Measurements from ENCODE around the gene UMPS. TPM values are rescaled to one million over a fixed set of nuclear protein-coding genes. Genes with fewer than 3 reads are reported as not detected.

UMPS gene
- total and polyA plus RNA-seq, 9 of the 15 experiments (the other 6 are each of a cell fraction or from before 2014, with no cell fraction given) = 28.9 to 91.0 (median 45.9) TPM

- no peak overlapping the region for H3K27ac ChIP-seq (ENCODE audit: extremely low read depth, low read depth, low read length)
- H3K9ac ChIP-seq (ENCODE audit: insufficient read depth in 1 of 2, low read depth in 2 of 2, low read length in 2 of 2) = no peak overlapping the region
- no peak for TF ChIP-seq HDAC1 (IDR thresholded peaks at IDR 0.05)
- no peak for TF ChIP-seq ZNF717 (CRISPR knock-in tag; IDR thresholded peaks at IDR 0.05)
- no peak for TF ChIP-seq NFRKB (IDR thresholded peaks at IDR 0.05; ENCODE audit: low read depth)
- TF ChIP-seq SMARCA5 (IDR thresholded peaks at IDR 0.05) = no peak
- no peak for TF ChIP-seq ZFP30 (CRISPR knock-in tag; IDR thresholded peaks at IDR 0.05; ENCODE audit: borderline replicate concordance)
- TF ChIP-seq ZNF23 (CRISPR knock-in tag; IDR thresholded peaks at IDR 0.05) = no peak
- TF ChIP-seq, protein P1, sequence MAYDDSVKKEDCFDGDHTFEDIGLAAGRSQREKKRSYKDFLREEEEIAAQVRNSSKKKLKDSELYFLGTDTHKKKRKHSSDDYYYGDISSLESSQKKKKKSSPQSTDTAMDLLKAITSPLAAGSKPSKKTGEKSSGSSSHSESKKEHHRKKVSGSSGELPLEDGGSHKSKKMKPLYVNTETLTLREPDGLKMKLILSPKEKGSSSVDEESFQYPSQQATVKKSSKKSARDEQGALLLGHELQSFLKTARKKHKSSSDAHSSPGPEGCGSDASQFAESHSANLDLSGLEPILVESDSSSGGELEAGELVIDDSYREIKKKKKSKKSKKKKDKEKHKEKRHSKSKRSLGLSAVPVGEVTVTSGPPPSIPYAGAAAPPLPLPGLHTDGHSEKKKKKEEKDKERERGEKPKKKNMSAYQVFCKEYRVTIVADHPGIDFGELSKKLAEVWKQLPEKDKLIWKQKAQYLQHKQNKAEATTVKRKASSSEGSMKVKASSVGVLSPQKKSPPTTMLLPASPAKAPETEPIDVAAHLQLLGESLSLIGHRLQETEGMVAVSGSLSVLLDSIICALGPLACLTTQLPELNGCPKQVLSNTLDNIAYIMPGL (CRISPR knock-in tag; IDR thresholded peaks at IDR 0.05) = no peak
- no peak for TF ChIP-seq HMG20A (CRISPR knock-in tag; conservative IDR thresholded peaks at IDR 0.05)
- H3K27me3 ChIP-seq (ENCODE audit: control insufficient read depth in 2 of 2, insufficient read depth in 2 of 2, low read length in 2 of 2) = no peaks in the 10 kb centered on the region
- no peak overlapping the region for H3K4me3 ChIP-seq
- H4K20me1 ChIP-seq (replicated peaks; ENCODE audit: control insufficient read depth, insufficient read depth, low read length) = no peaks in the 10 kb centered on the region; the same call in 1 of the 2 replicates
- H3K4me1 ChIP-seq (replicated peaks in 1 of 2; ENCODE audit: control insufficient read depth in 2 of 2, insufficient read depth in 2 of 2, low read length in 2 of 2) = no peaks in the 10 kb centered on the region
- POLR2A ChIA-PET = interaction anchor here (1.0 to 1.2 kb wide), 2 partner anchors 10 to 75 kb away, joined by 3 read pairs; no protein-coding TSS in a partner anchor
- intact Hi-C loops (cut with micrococcal nuclease) (no loop called here), in situ Hi-C loops (cut with MboI) (no loop called here)
- no peak for ATAC-seq
- H3K79me2 ChIP-seq (ENCODE audit: control insufficient read depth, insufficient read depth, low read length) = peaks cover 3% of the 10 kb centered on the region
- no peak overlapping the region for H2AFZ ChIP-seq (ENCODE audit: low read depth, low read length)
- DNase-seq (ENCODE audit: extremely low read depth in 1 of 4, low spot score in 3 of 4) = no peak
- BruUV-seq (replicated peaks) = no TSS peak
- no peaks in the 10 kb centered on the region for H3K9me1 ChIP-seq (ENCODE audit: control insufficient read depth, insufficient read depth, low read length)
- no peaks in the 10 kb centered on the region for H3K9me3 ChIP-seq (replicated peaks; ENCODE audit: control insufficient read depth, insufficient read depth, low read depth, low read length)
- H3K4me2 ChIP-seq (ENCODE audit: insufficient read depth, low read length) = no peak overlapping the region
- CTCF ChIA-PET (ENCODE audit: low intra/inter-chr PET ratio) = no interaction called here
- H3K36me3 ChIP-seq (ENCODE audit: control insufficient read depth, insufficient read depth, low read length) = peaks cover 89% of the 10 kb centered on the region
- no peak for FAIRE-seq
- WGBS (ENCODE audit: insufficient coverage, low coverage, missing lambda C conversion rate) = 99% methylated on average over 6 of the region's 6 CpGs
These were observed 10.8 kb downstream of the UMPS start for GRCh38 chr3:124741027-124741426.
